ENCODE results near the gene SNX19.

Gene SNX19

GRCh38 chr11:130899106-130899505, 17.2 kb downstream of the SNX19 start:
- H3K4me3 ChIP-seq (IDR thresholded peaks at IDR 0.05; ENCODE audit: insufficient read depth, low read depth, low read length) = no peak overlapping the region
- no peaks in the 10 kb centered on the region for H3K79me2 ChIP-seq (ENCODE audit: insufficient read depth, low read depth)
- no peak overlapping the region for H2AFZ ChIP-seq (ENCODE audit: low read depth)
- H3K9ac ChIP-seq = no peak overlapping the region
- peaks cover 3% of the 10 kb centered on the region for H3K4me1 ChIP-seq (ENCODE audit: low read depth, poor library complexity, severe bottlenecking)
- H3K27ac ChIP-seq = no peak overlapping the region
- H3K4me2 ChIP-seq = no peak overlapping the region
- no peaks in the 10 kb centered on the region for H3K27me3 ChIP-seq (ENCODE audit: insufficient read depth, low read depth)
- no peaks in the 10 kb centered on the region for H3K36me3 ChIP-seq (ENCODE audit: insufficient read depth)
- H4K20me1 ChIP-seq (ENCODE audit: insufficient read depth) = no peaks in the 10 kb centered on the region
- TF ChIP-seq CTCF (conservative IDR thresholded peaks at IDR 0.05; ENCODE audit: low read depth, low read length) = no peak

GRCh38 chr11:130897262-130898182, 18.8 kb downstream of the SNX19 start:
- Histone ChIP-seq H3K4me1 (ENCODE audit: low read depth, poor library complexity, severe bottlenecking) (peaks cover 3% of the 10 kb centered on the region), H3K4me2 (no peak overlapping the region), H3K36me3 (ENCODE audit: insufficient read depth) (no peaks in the 10 kb centered on the region), H4K20me1 (ENCODE audit: insufficient read depth) (no peaks in the 10 kb centered on the region), H3K27ac (no peak overlapping the region), H3K4me3 (IDR thresholded peaks at IDR 0.05; ENCODE audit: insufficient read depth, low read depth, low read length) (no peak overlapping the region), H3K9ac (no peak overlapping the region), H3K79me2 (ENCODE audit: insufficient read depth, low read depth) (no peaks in the 10 kb centered on the region), H2AFZ (ENCODE audit: low read depth) (no peak overlapping the region), H3K27me3 (ENCODE audit: insufficient read depth, low read depth) (no peaks in the 10 kb centered on the region)
- no peak for TF ChIP-seq CTCF (conservative IDR thresholded peaks at IDR 0.05; ENCODE audit: low read depth, low read length)

GRCh38 chr11:130894322-130895025, 21.8 kb downstream of the SNX19 start:
- Histone ChIP-seq H2AFZ (ENCODE audit: low read depth) (no peak overlapping the region), H4K20me1 (ENCODE audit: insufficient read depth) (no peaks in the 10 kb centered on the region), H3K79me2 (ENCODE audit: insufficient read depth, low read depth) (no peaks in the 10 kb centered on the region), H3K9ac (no peak overlapping the region), H3K4me2 (no peak overlapping the region), H3K27me3 (ENCODE audit: insufficient read depth, low read depth) (no peaks in the 10 kb centered on the region), H3K4me3 (IDR thresholded peaks at IDR 0.05; ENCODE audit: insufficient read depth, low read depth, low read length) (no peak overlapping the region), H3K36me3 (ENCODE audit: insufficient read depth) (no peaks in the 10 kb centered on the region), H3K4me1 (ENCODE audit: low read depth, poor library complexity, severe bottlenecking) (peaks cover 3% of the 10 kb centered on the region), H3K27ac (no peak overlapping the region)
- peak; percentile 78 for TF ChIP-seq CTCF (conservative IDR thresholded peaks at IDR 0.05; ENCODE audit: low read depth, low read length)

- Histone ChIP-seq H3K27me3 (ENCODE audit: insufficient read depth, low read depth) (no peaks in the 10 kb centered on the region), H4K20me1 (ENCODE audit: insufficient read depth) (no peaks in the 10 kb centered on the region), H2AFZ (ENCODE audit: low read depth) (no peak overlapping the region), H3K9ac (no peak overlapping the region), H3K27ac (no peak overlapping the region), H3K4me2 (no peak overlapping the region), H3K4me3 (IDR thresholded peaks at IDR 0.05; ENCODE audit: insufficient read depth, low read depth, low read length) (no peak overlapping the region), H3K4me1 (ENCODE audit: low read depth, poor library complexity, severe bottlenecking) (peaks cover 3% of the 10 kb centered on the region), H3K79me2 (ENCODE audit: insufficient read depth, low read depth) (no peaks in the 10 kb centered on the region), H3K36me3 (ENCODE audit: insufficient read depth) (no peaks in the 10 kb centered on the region)
- TF ChIP-seq CTCF (conservative IDR thresholded peaks at IDR 0.05; ENCODE audit: low read depth, low read length) = no peak
These were observed 23.4 kb downstream of the SNX19 start for GRCh38 chr11:130892861-130893260.

Data from KMS-11 (cell line).